ENCODE data around the gene JMJD1C.

DNA sequence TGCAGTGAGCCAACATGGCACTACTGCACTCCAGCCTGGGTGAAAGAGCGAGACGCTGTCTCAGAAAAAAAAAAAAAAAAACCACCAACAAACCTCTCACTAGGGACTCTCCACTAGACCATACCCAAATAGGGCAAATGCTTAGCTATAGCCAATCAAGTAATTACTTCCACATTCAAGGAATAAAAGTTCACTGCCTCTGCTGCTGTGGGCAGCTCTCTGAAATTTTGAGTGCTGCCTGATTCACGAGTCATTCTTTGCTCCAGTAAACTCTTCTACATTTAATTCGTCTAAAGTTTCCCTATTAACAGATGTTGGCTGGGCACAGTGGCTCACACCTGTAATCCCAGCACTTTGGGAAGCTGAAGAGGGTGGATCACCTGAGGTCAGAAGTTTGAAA, 337.3 kb downstream of the JMJD1C start:
- TF ChIP-seq, protein P1, sequence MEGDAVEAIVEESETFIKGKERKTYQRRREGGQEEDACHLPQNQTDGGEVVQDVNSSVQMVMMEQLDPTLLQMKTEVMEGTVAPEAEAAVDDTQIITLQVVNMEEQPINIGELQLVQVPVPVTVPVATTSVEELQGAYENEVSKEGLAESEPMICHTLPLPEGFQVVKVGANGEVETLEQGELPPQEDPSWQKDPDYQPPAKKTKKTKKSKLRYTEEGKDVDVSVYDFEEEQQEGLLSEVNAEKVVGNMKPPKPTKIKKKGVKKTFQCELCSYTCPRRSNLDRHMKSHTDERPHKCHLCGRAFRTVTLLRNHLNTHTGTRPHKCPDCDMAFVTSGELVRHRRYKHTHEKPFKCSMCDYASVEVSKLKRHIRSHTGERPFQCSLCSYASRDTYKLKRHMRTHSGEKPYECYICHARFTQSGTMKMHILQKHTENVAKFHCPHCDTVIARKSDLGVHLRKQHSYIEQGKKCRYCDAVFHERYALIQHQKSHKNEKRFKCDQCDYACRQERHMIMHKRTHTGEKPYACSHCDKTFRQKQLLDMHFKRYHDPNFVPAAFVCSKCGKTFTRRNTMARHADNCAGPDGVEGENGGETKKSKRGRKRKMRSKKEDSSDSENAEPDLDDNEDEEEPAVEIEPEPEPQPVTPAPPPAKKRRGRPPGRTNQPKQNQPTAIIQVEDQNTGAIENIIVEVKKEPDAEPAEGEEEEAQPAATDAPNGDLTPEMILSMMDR (IDR thresholded peaks at IDR 0.05): no peak
- TF ChIP-seq POLR2A (IDR thresholded peaks at IDR 0.05): no peak
